ENCODE measurements around the gene FBLN7. TPM values are rescaled to one million over a fixed set of nuclear protein-coding genes. Genes with fewer than 3 reads are reported as not detected.

The FBLN7 gene
- total and polyA plus RNA-seq, 11 donors: 0.23 to 2.9 (median 0.49) TPM; not detected in 1

DNA sequence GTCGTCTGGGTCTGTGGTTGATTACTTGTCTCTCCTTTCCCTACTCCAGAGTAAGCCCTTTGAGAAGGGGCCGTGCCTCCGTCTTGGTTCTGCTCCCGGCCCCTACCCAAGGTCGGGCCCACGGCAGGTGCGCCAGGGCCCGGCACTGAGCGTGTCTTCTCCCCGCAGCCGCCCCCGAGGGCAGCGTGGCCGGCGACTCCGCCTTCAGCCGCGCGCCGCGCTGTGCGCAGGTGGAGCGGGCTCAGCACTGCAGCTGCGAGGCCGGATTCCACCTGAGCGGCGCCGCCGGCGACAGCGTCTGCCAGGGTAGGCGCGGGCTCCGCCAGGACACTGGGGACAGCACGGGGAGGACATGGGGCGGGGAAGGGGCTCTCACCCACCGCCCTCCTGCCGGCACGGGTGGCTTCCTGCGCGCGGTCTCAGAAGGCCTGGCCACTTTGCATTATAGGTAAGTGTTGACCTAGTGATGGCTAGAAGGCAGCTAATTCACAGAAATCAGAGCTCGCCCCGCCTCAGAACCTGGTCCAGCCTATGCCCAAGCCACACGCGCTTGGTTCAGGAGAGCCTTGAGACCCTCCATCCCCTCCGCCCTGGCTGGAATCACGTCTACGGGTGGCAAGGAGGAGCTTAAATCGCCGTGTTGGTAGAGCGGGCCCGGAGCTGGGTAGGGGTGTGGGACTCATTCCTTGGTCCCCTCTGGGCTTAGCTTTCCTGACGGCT, 43.5 kb downstream of the FBLN7 start:
- WGBS, 4 donors: 22 to 39% (median 25%) methylated on average over 21 to 54 of the region's 54 CpGs
- peaks cover 0 to 5% (median 0%) of the 10 kb centered on the region in 12 donors for H3K4me1 ChIP-seq
- ATAC-seq (peak in 3 of 4 donors; percentile 14 to 42 (median 37)), DNase-seq (no peak)
- peak overlapping the region in 1 of 12 donors; percentile 26 for H3K4me3 ChIP-seq
- peaks cover 0 to 3% (median 0%) of the 10 kb centered on the region in 12 donors for H3K9me3 ChIP-seq
- no peak overlapping the region for H3K27ac ChIP-seq
- H3K27me3 ChIP-seq: peaks cover 0 to 23% (median 17%) of the 10 kb centered on the region in 9 donors
- TF ChIP-seq, protein P1, sequence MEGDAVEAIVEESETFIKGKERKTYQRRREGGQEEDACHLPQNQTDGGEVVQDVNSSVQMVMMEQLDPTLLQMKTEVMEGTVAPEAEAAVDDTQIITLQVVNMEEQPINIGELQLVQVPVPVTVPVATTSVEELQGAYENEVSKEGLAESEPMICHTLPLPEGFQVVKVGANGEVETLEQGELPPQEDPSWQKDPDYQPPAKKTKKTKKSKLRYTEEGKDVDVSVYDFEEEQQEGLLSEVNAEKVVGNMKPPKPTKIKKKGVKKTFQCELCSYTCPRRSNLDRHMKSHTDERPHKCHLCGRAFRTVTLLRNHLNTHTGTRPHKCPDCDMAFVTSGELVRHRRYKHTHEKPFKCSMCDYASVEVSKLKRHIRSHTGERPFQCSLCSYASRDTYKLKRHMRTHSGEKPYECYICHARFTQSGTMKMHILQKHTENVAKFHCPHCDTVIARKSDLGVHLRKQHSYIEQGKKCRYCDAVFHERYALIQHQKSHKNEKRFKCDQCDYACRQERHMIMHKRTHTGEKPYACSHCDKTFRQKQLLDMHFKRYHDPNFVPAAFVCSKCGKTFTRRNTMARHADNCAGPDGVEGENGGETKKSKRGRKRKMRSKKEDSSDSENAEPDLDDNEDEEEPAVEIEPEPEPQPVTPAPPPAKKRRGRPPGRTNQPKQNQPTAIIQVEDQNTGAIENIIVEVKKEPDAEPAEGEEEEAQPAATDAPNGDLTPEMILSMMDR (IDR thresholded peaks at IDR 0.05): no peak
- no peak for TF ChIP-seq POLR2A (IDR thresholded peaks at IDR 0.05)
- intact Hi-C loops (cut with DNase I): no loop called here
- no peaks in the 10 kb centered on the region for H3K36me3 ChIP-seq

DNA sequence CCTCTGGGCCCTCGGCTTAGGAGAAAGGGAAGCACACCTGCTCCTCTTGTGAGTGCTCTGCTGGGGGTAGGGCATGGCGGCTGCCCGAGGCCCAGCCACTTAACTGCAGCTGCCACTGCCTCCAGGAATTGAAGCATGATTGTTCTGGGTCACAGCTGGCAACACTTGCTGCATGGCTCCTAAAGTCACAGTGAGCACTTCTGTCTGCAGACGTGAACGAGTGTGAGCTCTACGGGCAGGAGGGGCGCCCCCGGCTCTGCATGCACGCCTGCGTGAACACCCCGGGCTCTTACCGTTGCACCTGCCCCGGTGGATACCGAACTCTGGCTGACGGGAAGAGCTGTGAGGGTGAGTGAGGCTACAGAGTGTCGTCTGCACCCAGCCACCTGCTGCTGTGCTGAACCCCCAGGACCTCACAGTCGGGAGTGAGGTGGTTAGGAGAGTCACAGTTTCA, 44.4 kb downstream of the FBLN7 start:
- H3K27me3 ChIP-seq: peaks cover 0 to 23% (median 17%) of the 10 kb centered on the region in 9 donors
- intact Hi-C loops (cut with DNase I): no loop called here
- no peak overlapping the region for H3K27ac ChIP-seq
- H3K4me3 ChIP-seq: no peak overlapping the region
- peaks cover 0 to 3% (median 0%) of the 10 kb centered on the region in 12 donors for H3K9me3 ChIP-seq
- H3K36me3 ChIP-seq: no peaks in the 10 kb centered on the region
- 76 to 93% (median 89%) methylated on average over 15 to 17 of the region's 17 CpGs for WGBS, 4 donors
- ATAC-seq: no peak
- no peak for TF ChIP-seq POLR2A (IDR thresholded peaks at IDR 0.05)
- TF ChIP-seq, protein P1 (IDR thresholded peaks at IDR 0.05): no peak
- DNase-seq: no peak
- H3K4me1 ChIP-seq: peaks cover 0 to 5% (median 0%) of the 10 kb centered on the region in 12 donors

- 89 to 96% (median 93%) methylated on average over 8 of the region's 8 CpGs for WGBS, 4 donors
- Histone ChIP-seq H3K4me3 (no peak overlapping the region), H3K27ac (peak overlapping the region in 1 of 12 donors; percentile 15), H3K36me3 (no peaks in the 10 kb centered on the region), H3K27me3 (peaks cover 0 to 23% (median 17%) of the 10 kb centered on the region in 9 donors), H3K4me1 (peaks cover 0 to 5% (median 0%) of the 10 kb centered on the region in 12 donors), H3K9me3 (peaks cover 0 to 3% (median 0%) of the 10 kb centered on the region in 12 donors)
- intact Hi-C loops (cut with DNase I): no loop called here
- no peak for TF ChIP-seq POLR2A (IDR thresholded peaks at IDR 0.05)
- TF ChIP-seq, protein P1 (IDR thresholded peaks at IDR 0.05): no peak
- no peak for ATAC-seq
- DNase-seq: no peak
Observed at GRCh38 chr2:112183327-112184025, 45.3 kb downstream of the FBLN7 start.

- no peak for ATAC-seq
- H3K27ac ChIP-seq: no peak overlapping the region
- H3K36me3 ChIP-seq: no peaks in the 10 kb centered on the region
- TF ChIP-seq, protein P1 (IDR thresholded peaks at IDR 0.05): no peak
- no peak for TF ChIP-seq POLR2A (IDR thresholded peaks at IDR 0.05)
- peaks cover 0 to 23% (median 17%) of the 10 kb centered on the region in 9 donors for H3K27me3 ChIP-seq
- H3K9me3 ChIP-seq: peaks cover 0 to 3% (median 0%) of the 10 kb centered on the region in 12 donors
- intact Hi-C loops (cut with DNase I): no loop called here
- H3K4me3 ChIP-seq: no peak overlapping the region
- no peak for DNase-seq
- WGBS, 4 donors: 90 to 93% (median 91%) methylated on average over 6 to 8 of the region's 8 CpGs
- H3K4me1 ChIP-seq: peaks cover 0 to 5% (median 0%) of the 10 kb centered on the region in 12 donors
Observed at GRCh38 chr2:112184121-112184520, 45.9 kb downstream of the FBLN7 start.

Data from heart left ventricle (tissue), 16 donors.